Naive B cell (primary cell): Measurements from ENCODE around the gene MYF6. TPM values are rescaled to one million over a fixed set of nuclear protein-coding genes. Genes with fewer than 3 reads are reported as not detected.

Source experiments
- ATAC-seq, 2 donors: fragments of 150-1000 bp; cut with Tn5 transposase; 2 replicates each; pipeline ENCODE4 v1.10.0; 2021; ENCODE audit warnings: low read depth in 2 of 2, mild to moderate bottlenecking in 2 of 2, moderate library complexity in 2 of 2
- DNase-seq: peaks from one replicate; pipeline ENCODE4 v3.0.0; 2022
- H3K27ac Mint-ChIP-seq, 6 donors: one replicate each; pipeline ENCODE4 v1.8.0; 2020 to 2022; ENCODE audit warnings: mild to moderate bottlenecking in 6 of 6, mixed read lengths in 6 of 6, moderate library complexity in 5 of 6, inconsistent platforms in 2 of 6
- H3K27me3 Mint-ChIP-seq, 3 donors: one replicate each; pipeline ENCODE4 v1.8.0; 2021 to 2022; ENCODE audit warnings: mixed read lengths in 3 of 3, mild to moderate bottlenecking in 1 of 3
- H3K36me3 Mint-ChIP-seq, 2 donors: one replicate each; pipeline ENCODE4 v1.8.0; 2020 to 2022; ENCODE audit warnings: mixed read lengths in 2 of 2, inconsistent platforms in 1 of 2, mild to moderate bottlenecking in 1 of 2
- H3K4me1 Mint-ChIP-seq, 3 donors: one replicate each; pipeline ENCODE4 v1.8.0; 2020 to 2022; ENCODE audit warnings: mixed read lengths in 3 of 3, inconsistent platforms in 1 of 3, mild to moderate bottlenecking in 1 of 3, moderate library complexity in 1 of 3
- H3K4me3 Mint-ChIP-seq, 8 donors: one replicate each; pipeline ENCODE4 v1.8.0; 2020 to 2022; ENCODE audit warnings: mild to moderate bottlenecking in 8 of 8, mixed read lengths in 8 of 8, moderate library complexity in 8 of 8, inconsistent platforms in 2 of 8
- H3K9me3 Mint-ChIP-seq, 7 donors: one replicate each; pipeline ENCODE4 v1.8.0; 2020 to 2022; ENCODE audit warnings: mixed read lengths in 7 of 7, mild to moderate bottlenecking in 5 of 7, inconsistent platforms in 2 of 7, moderate library complexity in 1 of 7
- polyA plus RNA-seq, 6 donors: library from polyadenylated mRNA; unstranded; fragments of 300-500 nt; fragmentation: Illumina TruSeq; gene quantifications; one replicate each; pipeline ENCODE4 v1.2.3, GENCODE V29; 2021; ENCODE audit warnings: low read depth in 6 of 6

MYF6 gene
- polyA plus RNA-seq, 6 donors from 2014 or later: 1.1 TPM; not detected in 5

DNA sequence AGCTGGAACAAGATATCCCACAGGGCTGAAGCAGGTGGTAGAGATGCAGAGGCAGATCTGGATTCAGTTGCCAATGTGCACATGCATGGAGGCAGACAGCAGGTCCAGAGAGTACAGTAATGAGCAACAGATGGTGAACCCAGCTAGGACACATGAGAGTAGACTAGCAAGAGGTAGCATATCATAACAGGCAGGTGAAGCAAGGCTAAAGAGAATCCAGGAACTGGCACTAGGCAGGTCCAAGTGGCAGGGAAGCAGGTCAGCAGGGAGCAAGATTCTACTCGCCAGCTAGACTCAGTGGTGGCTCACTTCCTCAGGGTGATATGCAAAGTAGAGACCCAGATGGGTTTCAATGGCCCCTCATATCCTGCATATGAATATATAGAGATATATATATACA, 15.3 kb upstream of the MYF6 start:
- H3K4me1 Mint-ChIP-seq: no peaks in the 10 kb centered on the region
- H3K9me3 Mint-ChIP-seq: peaks cover 0 to 2% (median 0%) of the 10 kb centered on the region in 7 donors
- no peak overlapping the region for H3K27ac Mint-ChIP-seq
- H3K36me3 Mint-ChIP-seq: no peaks in the 10 kb centered on the region
- no peaks in the 10 kb centered on the region for H3K27me3 Mint-ChIP-seq
- no peak overlapping the region for H3K4me3 Mint-ChIP-seq
- ATAC-seq: no peak
- DNase-seq: no peak

DNA sequence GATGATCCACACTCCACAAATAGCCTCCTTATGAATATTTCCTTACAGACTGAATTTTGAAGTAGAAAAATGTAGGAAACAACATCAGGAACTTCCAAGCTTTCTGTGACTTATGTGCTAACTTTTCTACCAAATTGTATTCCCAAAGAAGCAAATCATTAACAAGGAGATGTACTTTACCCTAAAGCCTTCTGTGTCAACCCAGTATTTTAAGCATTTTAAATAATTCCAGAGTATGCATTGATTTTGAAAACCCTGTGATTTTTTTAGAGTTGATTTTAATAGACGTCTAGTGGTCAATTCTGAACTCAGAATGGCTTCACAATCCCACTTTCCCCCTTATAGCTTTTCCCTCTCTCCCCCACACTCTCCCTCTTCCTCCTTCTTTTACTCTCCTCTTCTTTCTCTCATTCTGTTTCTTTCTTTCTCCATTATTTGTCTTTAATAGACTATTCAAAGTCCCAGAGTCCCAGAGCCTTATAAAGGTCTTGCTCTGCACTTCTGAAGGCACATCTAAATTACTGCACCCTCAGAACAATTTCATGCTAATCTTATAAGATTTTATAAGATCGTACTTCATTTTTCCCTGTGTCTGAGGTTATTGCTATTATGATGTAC, 10.1 kb upstream of the MYF6 start:
- ATAC-seq (no peak), DNase-seq (no peak)
- H3K4me1 Mint-ChIP-seq: no peaks in the 10 kb centered on the region
- H3K9me3 Mint-ChIP-seq: no peaks in the 10 kb centered on the region
- H3K4me3 Mint-ChIP-seq: no peak overlapping the region
- H3K27ac Mint-ChIP-seq: no peak overlapping the region
- no peaks in the 10 kb centered on the region for H3K27me3 Mint-ChIP-seq
- H3K36me3 Mint-ChIP-seq: no peaks in the 10 kb centered on the region

- Mint-ChIP-seq H3K27me3 (no peaks in the 10 kb centered on the region), H3K9me3 (peaks cover 0 to 2% (median 0%) of the 10 kb centered on the region in 7 donors), H3K27ac (no peak overlapping the region), H3K4me3 (no peak overlapping the region), H3K36me3 (no peaks in the 10 kb centered on the region), H3K4me1 (no peaks in the 10 kb centered on the region)
- DNase-seq (no peak), ATAC-seq (no peak)
Measured at GRCh38 chr12:80698256-80698655, 9.2 kb upstream of the MYF6 start.

GRCh38 chr12:80698847-80699542, 8.4 kb upstream of the MYF6 start:
- H3K9me3 Mint-ChIP-seq: peaks cover 0 to 3% (median 0%) of the 10 kb centered on the region in 7 donors
- ATAC-seq (no peak), DNase-seq (no peak)
- H3K27me3 Mint-ChIP-seq: no peaks in the 10 kb centered on the region
- H3K36me3 Mint-ChIP-seq: no peaks in the 10 kb centered on the region
- no peak overlapping the region for H3K27ac Mint-ChIP-seq
- no peak overlapping the region for H3K4me3 Mint-ChIP-seq
- no peaks in the 10 kb centered on the region for H3K4me1 Mint-ChIP-seq

- no peaks in the 10 kb centered on the region for H3K36me3 Mint-ChIP-seq
- H3K4me3 Mint-ChIP-seq: no peak overlapping the region
- ATAC-seq: no peak
- DNase-seq: no peak
- H3K27ac Mint-ChIP-seq: no peak overlapping the region
- no peaks in the 10 kb centered on the region for H3K4me1 Mint-ChIP-seq
- no peaks in the 10 kb centered on the region for H3K27me3 Mint-ChIP-seq
- peaks cover 0 to 3% (median 0%) of the 10 kb centered on the region in 7 donors for H3K9me3 Mint-ChIP-seq
Measured at GRCh38 chr12:80700327-80700726, 7.1 kb upstream of the MYF6 start.

GRCh38 chr12:80701388-80701787, 6.0 kb upstream of the MYF6 start:
- no peak overlapping the region for H3K4me3 Mint-ChIP-seq
- DNase-seq (no peak), ATAC-seq (no peak)
- H3K4me1 Mint-ChIP-seq: no peaks in the 10 kb centered on the region
- H3K36me3 Mint-ChIP-seq: no peaks in the 10 kb centered on the region
- H3K27ac Mint-ChIP-seq: no peak overlapping the region
- H3K9me3 Mint-ChIP-seq: peaks cover 0 to 3% (median 0%) of the 10 kb centered on the region in 7 donors
- H3K27me3 Mint-ChIP-seq: peaks cover 0 to 7% (median 0%) of the 10 kb centered on the region in 3 donors

GRCh38 chr12:80702889-80703805, 4.3 kb upstream of the MYF6 start:
- peaks cover 15 to 20% (median 15%) of the 10 kb centered on the region in 3 donors for H3K27me3 Mint-ChIP-seq
- H3K4me1 Mint-ChIP-seq: peaks cover 0 to 3% (median 0%) of the 10 kb centered on the region in 3 donors
- H3K4me3 Mint-ChIP-seq: no peak overlapping the region

DNA sequence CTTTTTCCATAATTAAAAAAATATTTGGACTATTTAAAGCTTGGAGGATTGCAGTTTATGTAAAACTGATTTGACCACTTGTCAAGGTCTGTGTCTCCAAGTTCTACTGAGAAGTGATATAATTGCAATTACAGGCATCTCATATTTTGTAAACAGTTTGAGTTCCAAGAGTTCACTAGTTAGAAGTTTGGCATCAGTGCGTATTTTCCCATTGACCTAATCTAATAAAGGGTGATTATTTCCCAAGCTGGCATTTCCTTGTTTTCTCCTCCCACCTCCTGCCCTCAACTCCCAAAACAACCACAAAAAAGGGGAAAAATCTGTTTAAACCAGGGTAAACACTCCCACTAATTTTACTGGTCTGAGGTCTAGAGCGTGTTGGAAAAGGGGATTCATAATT, 3.0 kb upstream of the MYF6 start:
- H3K4me1 Mint-ChIP-seq: peaks cover 0 to 7% (median 5%) of the 10 kb centered on the region in 3 donors

More at GRCh38 chr12:80702889-80703805, 4.3 kb upstream of the MYF6 start:
- peaks cover 0 to 3% (median 0%) of the 10 kb centered on the region in 7 donors for H3K9me3 Mint-ChIP-seq
- DNase-seq (no peak), ATAC-seq (no peak)
- H3K36me3 Mint-ChIP-seq: no peaks in the 10 kb centered on the region
- H3K27ac Mint-ChIP-seq: peak overlapping the region in 1 of 6 donors; percentile 62

GRCh38 chr12:80707830-80708258, 410 bp downstream of the MYF6 start:
- H3K36me3 Mint-ChIP-seq: no peaks in the 10 kb centered on the region
- DNase-seq: no peak
- H3K4me1 Mint-ChIP-seq: peaks cover 0 to 7% (median 5%) of the 10 kb centered on the region in 3 donors
- peaks cover 0 to 8% (median 2%) of the 10 kb centered on the region in 7 donors for H3K9me3 Mint-ChIP-seq
- peaks cover 36 to 46% (median 43%) of the 10 kb centered on the region in 3 donors for H3K27me3 Mint-ChIP-seq
- no peak overlapping the region for H3K27ac Mint-ChIP-seq
- no peak for ATAC-seq
- H3K4me3 Mint-ChIP-seq: no peak overlapping the region

More for the DNA sequence above, 3.0 kb upstream of the MYF6 start:
- no peak for DNase-seq
- Mint-ChIP-seq H3K27me3 (peaks cover 23 to 27% (median 26%) of the 10 kb centered on the region in 3 donors), H3K27ac (no peak overlapping the region), H3K36me3 (no peaks in the 10 kb centered on the region), H3K9me3 (peaks cover 0 to 6% (median 2%) of the 10 kb centered on the region in 7 donors), H3K4me3 (no peak overlapping the region)
- ATAC-seq: no peak

- no peak overlapping the region for H3K27ac Mint-ChIP-seq
- peaks cover 0 to 7% (median 5%) of the 10 kb centered on the region in 3 donors for H3K4me1 Mint-ChIP-seq
- peak overlapping the region in 1 of 8 donors; percentile 25 for H3K4me3 Mint-ChIP-seq
- peaks cover 0 to 8% (median 2%) of the 10 kb centered on the region in 7 donors for H3K9me3 Mint-ChIP-seq
- no peaks in the 10 kb centered on the region for H3K36me3 Mint-ChIP-seq
- ATAC-seq (no peak), DNase-seq (no peak)
- H3K27me3 Mint-ChIP-seq: peaks cover 40 to 46% (median 45%) of the 10 kb centered on the region in 3 donors
Measured at GRCh38 chr12:80708259-80708974, 983 bp downstream of the MYF6 start.

DNA sequence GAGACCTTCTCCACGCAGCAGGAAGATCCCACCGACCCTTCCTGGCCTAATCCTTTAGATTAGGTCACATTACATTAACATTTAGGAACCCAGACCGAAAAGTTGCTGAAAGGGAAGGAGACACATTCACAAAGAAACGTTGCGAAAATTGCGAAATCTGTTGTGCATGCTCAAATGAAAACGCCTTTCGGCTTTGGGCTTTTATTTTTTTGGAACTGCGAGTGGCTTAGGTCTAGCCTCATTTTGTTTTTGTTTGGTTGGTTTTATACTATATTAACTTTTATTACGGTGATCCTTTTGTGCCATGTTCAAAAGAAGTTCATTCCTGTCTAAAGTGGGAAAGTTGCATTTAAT, 1.5 kb downstream of the MYF6 start:
- H3K4me1 Mint-ChIP-seq: peaks cover 0 to 7% (median 5%) of the 10 kb centered on the region in 3 donors
- H3K27me3 Mint-ChIP-seq: peaks cover 40 to 51% (median 50%) of the 10 kb centered on the region in 3 donors
- H3K27ac Mint-ChIP-seq: no peak overlapping the region
- no peak for DNase-seq
- H3K36me3 Mint-ChIP-seq: peaks cover 0 to 4% of the 10 kb centered on the region in 2 donors
- no peak for ATAC-seq
- no peak overlapping the region for H3K4me3 Mint-ChIP-seq
- H3K9me3 Mint-ChIP-seq: peaks cover 0 to 11% (median 4%) of the 10 kb centered on the region in 7 donors

- H3K27ac Mint-ChIP-seq: peak overlapping the region in 1 of 6 donors; percentile 57
- peak overlapping the region in 1 of 8 donors; percentile 6 for H3K4me3 Mint-ChIP-seq
- H3K36me3 Mint-ChIP-seq: peaks cover 0 to 7% of the 10 kb centered on the region in 2 donors
- ATAC-seq (no peak), DNase-seq (no peak)
- H3K27me3 Mint-ChIP-seq: peaks cover 44 to 62% (median 61%) of the 10 kb centered on the region in 3 donors
- peaks cover 0 to 7% (median 5%) of the 10 kb centered on the region in 3 donors for H3K4me1 Mint-ChIP-seq
- peaks cover 0 to 11% (median 4%) of the 10 kb centered on the region in 7 donors for H3K9me3 Mint-ChIP-seq
Measured at GRCh38 chr12:80709811-80710726, 2.6 kb downstream of the MYF6 start.
